ENCODE data around the gene KCNMB2.

The KCNMB2 gene

DNA sequence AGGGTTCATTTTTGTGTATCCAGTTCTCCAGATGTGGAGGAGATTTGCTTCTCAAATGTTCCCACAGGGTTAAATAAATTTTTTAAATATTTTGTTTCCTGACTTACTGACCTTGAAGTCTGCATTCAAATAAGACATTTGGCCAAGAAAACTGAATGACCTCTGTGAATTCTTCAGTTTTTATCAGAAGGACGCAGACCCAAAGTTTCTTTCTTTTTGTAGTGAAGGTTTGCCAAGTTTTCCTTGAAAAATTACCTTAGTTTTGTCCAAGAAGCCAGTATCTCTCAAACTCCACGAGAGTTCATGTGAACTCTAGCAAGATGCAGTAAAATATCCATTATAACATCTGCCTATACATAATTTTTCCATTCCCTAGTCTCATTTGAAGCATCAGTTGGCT is 332.4 kb downstream of the KCNMB2 start:
- DNase-seq (ENCODE audit: low read depth in 2 of 2) = no peak

- no peak for DNase-seq (ENCODE audit: low read depth in 2 of 2)
Measured at GRCh38 chr3:178870085-178870484, 333.8 kb downstream of the KCNMB2 start.

DNA sequence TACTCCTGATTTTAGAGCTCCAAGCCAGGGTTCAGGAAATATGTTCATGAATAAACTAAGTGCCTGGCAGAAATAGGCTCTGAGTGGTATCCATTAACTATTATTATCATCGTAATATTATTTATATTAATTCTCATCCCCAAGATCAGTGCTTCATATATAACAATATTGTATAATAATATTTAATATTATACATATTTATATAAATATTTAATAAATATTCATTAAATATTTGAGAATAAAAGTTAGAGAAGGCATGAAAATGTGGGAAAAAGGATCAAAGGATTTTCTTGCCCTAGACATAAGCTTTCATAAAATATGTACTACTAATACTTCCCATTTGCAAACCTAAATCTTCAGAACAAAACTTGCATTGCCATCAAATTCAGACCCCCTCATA is 338.9 kb downstream of the KCNMB2 start:
- no peak for DNase-seq (ENCODE audit: low read depth in 2 of 2)

DNA sequence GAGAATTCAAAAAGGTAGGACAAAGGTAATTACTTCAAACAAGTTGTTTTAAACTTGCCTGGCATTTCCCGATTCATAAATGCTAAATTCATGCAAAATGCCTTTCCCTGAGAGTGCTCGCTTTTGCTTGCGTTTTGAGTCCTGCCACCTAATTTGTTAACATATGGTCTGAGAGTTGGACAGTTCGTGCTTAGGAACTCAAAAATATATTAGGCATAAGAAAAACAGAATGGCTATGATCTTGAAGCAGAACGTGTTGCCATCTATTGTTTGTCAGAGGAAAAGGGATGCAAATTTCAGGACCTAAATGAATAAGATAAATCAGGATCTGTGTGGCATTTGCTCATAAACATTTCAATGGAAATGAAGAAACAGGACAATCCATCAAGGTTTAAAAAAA is 339.6 kb downstream of the KCNMB2 start:
- DNase-seq (ENCODE audit: low read depth in 2 of 2) = no peak

DNA sequence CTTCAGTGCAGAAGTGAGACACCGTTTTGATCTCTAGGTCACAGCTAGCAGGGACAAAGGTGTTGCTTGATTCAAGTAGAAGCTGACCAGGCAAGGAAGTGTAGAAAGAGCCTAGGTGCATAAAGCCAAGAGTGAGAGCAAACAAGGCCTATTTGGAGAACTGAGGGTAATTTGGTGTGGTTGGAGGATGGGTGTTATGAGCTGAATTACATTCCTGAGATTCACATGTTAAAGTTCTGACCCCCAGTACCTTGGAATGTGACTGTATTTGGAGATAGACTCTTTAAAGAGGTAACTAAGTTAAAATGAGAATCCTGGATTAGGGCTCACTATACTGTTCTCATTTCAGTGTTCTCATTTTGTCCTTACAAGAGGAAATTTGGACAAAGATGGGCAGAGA is 344.0 kb downstream of the KCNMB2 start:
- DNase-seq (ENCODE audit: low read depth in 2 of 2) = no peak

Measured in stimulated activated CD4-positive, alpha-beta T cell treated with anti-CD3 and anti-CD28 coated beads, Interleukin-1b, Interleukin-23, amount 100 ng/mL, for 4 hours (primary cell).